ENCODE results near the gene LCN15. TPM values are rescaled to one million over a fixed set of nuclear protein-coding genes. Genes with fewer than 3 reads are reported as not detected.

LCN15 gene
- total and polyA plus RNA-seq, 2 of the 4 experiments (the other 2 are of a cell fraction) = not detected

DNA sequence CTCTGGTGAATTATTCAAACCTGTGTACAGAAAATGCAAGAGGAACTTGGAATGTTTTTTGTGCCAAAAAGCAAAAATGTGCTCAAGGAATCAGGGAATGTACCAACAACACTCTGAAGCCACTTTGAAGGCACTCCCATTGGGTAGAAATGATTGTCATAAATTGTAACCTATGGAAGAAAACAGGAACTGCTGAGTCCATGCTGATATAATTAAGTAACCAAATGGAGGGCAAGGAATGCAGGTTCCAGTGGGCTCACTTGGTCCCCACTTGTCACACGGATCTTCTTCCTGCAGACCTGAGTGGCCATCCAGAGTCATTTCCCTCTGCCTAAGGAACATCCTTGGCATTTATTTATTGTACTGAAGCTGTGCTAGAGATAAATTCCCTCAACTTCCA is 13.1 kb downstream of the LCN15 start:
- Histone ChIP-seq H3K56ac (ENCODE audit: extremely low read depth, insufficient read depth, low read length) (no peak overlapping the region), H2BK120ac (ENCODE audit: low read depth, low read length) (no peak overlapping the region), H3K9me1 (ENCODE audit: insufficient read depth, low read length) (no peaks in the 10 kb centered on the region), H2BK15ac (ENCODE audit: low read depth, low read length) (no peak overlapping the region), H4K5ac (ENCODE audit: low read depth, low read length) (no peak overlapping the region), H4K8ac (ENCODE audit: low read depth in 2 of 2, low read length in 2 of 2) (no peak overlapping the region), H2BK20ac (ENCODE audit: low read depth, low read length) (no peak overlapping the region), H2BK5ac (ENCODE audit: low read depth, low read length, poor library complexity, severe bottlenecking) (no peak overlapping the region), H3K23ac (ENCODE audit: low read depth, low read length) (no peak overlapping the region), H3K4me2 (ENCODE audit: low read depth, low read length) (no peak overlapping the region), H3K9ac (ENCODE audit: low read depth, low read length) (no peak overlapping the region), H3K4me1 (ENCODE audit: control insufficient read depth, insufficient read depth, low read length) (no peaks in the 10 kb centered on the region), H2AK9ac (replicated peaks; ENCODE audit: low read depth, low read length, poor library complexity) (no peak overlapping the region), H3K4ac (ENCODE audit: low read depth, low read length) (no peak overlapping the region), H2AK5ac (ENCODE audit: low read depth, low read length) (no peak overlapping the region), H3K27ac (ENCODE audit: insufficient read depth, low read length) (no peak overlapping the region), H4K20me1 (ENCODE audit: insufficient read depth, low read length) (no peaks in the 10 kb centered on the region), H3K18ac (ENCODE audit: low read depth, low read length) (no peak overlapping the region), H3K9me3 (ENCODE audit: control insufficient read depth, insufficient read depth, low read length) (peaks cover 12% of the 10 kb centered on the region), H3K4me3 (ENCODE audit: insufficient read depth, low read depth, low read length) (no peak overlapping the region), H3K14ac (replicated peaks; ENCODE audit: low read depth, low read length) (no peak overlapping the region), H2AFZ (replicated peaks; ENCODE audit: low read length, poor library complexity) (no peak overlapping the region), H3K36me3 (ENCODE audit: control insufficient read depth, insufficient read depth, low read length) (no peaks in the 10 kb centered on the region), H3K79me1 (ENCODE audit: low read depth in 1 of 2, low read length in 2 of 2) (no peaks in the 10 kb centered on the region), H3K27me3 (ENCODE audit: control insufficient read depth, insufficient read depth, low read length) (peaks cover 11% of the 10 kb centered on the region), H4K91ac (ENCODE audit: insufficient read depth, low read depth, low read length) (no peak overlapping the region)
- TF ChIP-seq RCOR1 (IDR thresholded peaks at IDR 0.05; ENCODE audit: insufficient replicate concordance, low read length) (no peak), POLR2A (IDR thresholded peaks at IDR 0.05; ENCODE audit: low read depth, low read length) (no peak), MAFK (IDR thresholded peaks at IDR 0.05; ENCODE audit: low read depth, low read length) (no peak), NFE2L2 (IDR thresholded peaks at IDR 0.05; ENCODE audit: low read depth, low read length) (no peak), MAZ (IDR thresholded peaks at IDR 0.05; ENCODE audit: borderline replicate concordance, low read depth, low read length) (no peak), CEBPB (IDR thresholded peaks at IDR 0.05; ENCODE audit: low read depth, low read length) (no peak), FOS (IDR thresholded peaks at IDR 0.05; ENCODE audit: low read depth, low read length) (no peak), RAD21 (IDR thresholded peaks at IDR 0.05; ENCODE audit: low read length) (no peak), MXI1 (IDR thresholded peaks at IDR 0.05; ENCODE audit: borderline replicate concordance, low read depth, low read length) (no peak), CHD1 (IDR thresholded peaks at IDR 0.05; ENCODE audit: low read depth, low read length) (no peak), SMC3 (IDR thresholded peaks at IDR 0.05; ENCODE audit: low read depth, low read length) (no peak), RFX5 (IDR thresholded peaks at IDR 0.05; ENCODE audit: low read depth, low read length) (no peak), BHLHE40 (IDR thresholded peaks at IDR 0.05; ENCODE audit: low read depth, low read length) (no peak)
- TF ChIP-seq, protein P1, sequence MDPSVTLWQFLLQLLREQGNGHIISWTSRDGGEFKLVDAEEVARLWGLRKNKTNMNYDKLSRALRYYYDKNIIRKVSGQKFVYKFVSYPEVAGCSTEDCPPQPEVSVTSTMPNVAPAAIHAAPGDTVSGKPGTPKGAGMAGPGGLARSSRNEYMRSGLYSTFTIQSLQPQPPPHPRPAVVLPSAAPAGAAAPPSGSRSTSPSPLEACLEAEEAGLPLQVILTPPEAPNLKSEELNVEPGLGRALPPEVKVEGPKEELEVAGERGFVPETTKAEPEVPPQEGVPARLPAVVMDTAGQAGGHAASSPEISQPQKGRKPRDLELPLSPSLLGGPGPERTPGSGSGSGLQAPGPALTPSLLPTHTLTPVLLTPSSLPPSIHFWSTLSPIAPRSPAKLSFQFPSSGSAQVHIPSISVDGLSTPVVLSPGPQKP (IDR thresholded peaks at IDR 0.05; ENCODE audit: borderline replicate concordance, low read depth, low read length) = no peak
- TF ChIP-seq, protein P2, sequence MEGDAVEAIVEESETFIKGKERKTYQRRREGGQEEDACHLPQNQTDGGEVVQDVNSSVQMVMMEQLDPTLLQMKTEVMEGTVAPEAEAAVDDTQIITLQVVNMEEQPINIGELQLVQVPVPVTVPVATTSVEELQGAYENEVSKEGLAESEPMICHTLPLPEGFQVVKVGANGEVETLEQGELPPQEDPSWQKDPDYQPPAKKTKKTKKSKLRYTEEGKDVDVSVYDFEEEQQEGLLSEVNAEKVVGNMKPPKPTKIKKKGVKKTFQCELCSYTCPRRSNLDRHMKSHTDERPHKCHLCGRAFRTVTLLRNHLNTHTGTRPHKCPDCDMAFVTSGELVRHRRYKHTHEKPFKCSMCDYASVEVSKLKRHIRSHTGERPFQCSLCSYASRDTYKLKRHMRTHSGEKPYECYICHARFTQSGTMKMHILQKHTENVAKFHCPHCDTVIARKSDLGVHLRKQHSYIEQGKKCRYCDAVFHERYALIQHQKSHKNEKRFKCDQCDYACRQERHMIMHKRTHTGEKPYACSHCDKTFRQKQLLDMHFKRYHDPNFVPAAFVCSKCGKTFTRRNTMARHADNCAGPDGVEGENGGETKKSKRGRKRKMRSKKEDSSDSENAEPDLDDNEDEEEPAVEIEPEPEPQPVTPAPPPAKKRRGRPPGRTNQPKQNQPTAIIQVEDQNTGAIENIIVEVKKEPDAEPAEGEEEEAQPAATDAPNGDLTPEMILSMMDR (conservative IDR thresholded peaks at IDR 0.05; ENCODE audit: low read depth, low read length) = no peak
- TF ChIP-seq, protein P3, sequence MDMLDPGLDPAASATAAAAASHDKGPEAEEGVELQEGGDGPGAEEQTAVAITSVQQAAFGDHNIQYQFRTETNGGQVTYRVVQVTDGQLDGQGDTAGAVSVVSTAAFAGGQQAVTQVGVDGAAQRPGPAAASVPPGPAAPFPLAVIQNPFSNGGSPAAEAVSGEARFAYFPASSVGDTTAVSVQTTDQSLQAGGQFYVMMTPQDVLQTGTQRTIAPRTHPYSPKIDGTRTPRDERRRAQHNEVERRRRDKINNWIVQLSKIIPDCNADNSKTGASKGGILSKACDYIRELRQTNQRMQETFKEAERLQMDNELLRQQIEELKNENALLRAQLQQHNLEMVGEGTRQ (IDR thresholded peaks at IDR 0.05; ENCODE audit: low read depth, low read length) = no peak
- ChIA-PET POLR2A (ENCODE audit: unreplicated experiment) (no interaction called here), CTCF (no interaction called here)
- no peak for ATAC-seq (ENCODE audit: low read depth)
- WGBS, 2 experiments (ENCODE audit: extremely low coverage in 2 of 2, insufficient read length in 1 of 2) = 100% methylated on average over 1 of the region's 1 CpG; no CpG with 5 or more reads in 1 of the 2 experiments
- no TSS peak for BruUV-seq (replicated peaks)
- dilution Hi-C loops (cut with HindIII; ENCODE audit: low sequenced_read_pairs, unreplicated experiment) = no loop called here
- DNase-seq = no peak
- in situ Hi-C loops (cut with MboI; ENCODE audit: low sequenced_read_pairs) = no loop called here
- intact Hi-C loops (cut with micrococcal nuclease) = no loop called here

All from IMR-90 (cell line).